Neural cell (in vitro differentiated cells): ENCODE results near the gene RRAGD.

Source experiments
- CTCF ChIP-seq: fragments of 450-650 bp; IDR thresholded peaks from 2 replicates; pipeline ENCODE4 v1.5.1; 2014; ENCODE audit warnings: antibody characterized with exemption, mild to moderate bottlenecking, moderate library complexity; ENCODE audit not compliant: poor library complexity, severe bottlenecking
- EP300 ChIP-seq: fragments of 450-650 bp; conservative IDR thresholded peaks from 2 replicates; pipeline ENCODE4 v1.6.1; 2014; ENCODE audit warnings: antibody characterized with exemption, mild to moderate bottlenecking, moderate library complexity; ENCODE audit not compliant: poor library complexity, severe bottlenecking
- EZH2 ChIP-seq: fragments of 200-600, 300-800 bp; shearing (Covaris generic), sonication (generic); IDR thresholded peaks from 2 replicates; pipeline ENCODE4 v1.6.1; 2014; ENCODE audit warnings: antibody characterized with exemption, low read length, borderline replicate concordance, mild to moderate bottlenecking; ENCODE audit not compliant: insufficient read depth, poor library complexity, severe bottlenecking
- POLR2AphosphoS5 ChIP-seq: IDR thresholded peaks from 2 replicates; pipeline ENCODE4 v1.6.1; 2012
- RAD21 ChIP-seq: fragments of 450-650 bp; conservative IDR thresholded peaks from 2 replicates; pipeline ENCODE4 v1.6.1; 2014; ENCODE audit warnings: antibody characterized with exemption, mild to moderate bottlenecking, moderate library complexity
- SMC3 ChIP-seq: fragments of 450-650 bp; conservative IDR thresholded peaks from 2 replicates; pipeline ENCODE4 v1.6.1; 2014; ENCODE audit warnings: antibody characterized with exemption, mild to moderate bottlenecking, moderate library complexity; ENCODE audit not compliant: poor library complexity
- TF ChIP-seq, protein P1 (sequence below): IDR thresholded peaks from 2 replicates; pipeline ENCODE4 v1.6.1; 2012; ENCODE audit warnings: borderline replicate concordance

GRCh38 chr6:89388846-89389245 lies 23.2 kb downstream of the RRAGD start:
- TF ChIP-seq CTCF: no peak
- no peak for TF ChIP-seq POLR2AphosphoS5
- no peak for TF ChIP-seq EZH2
- TF ChIP-seq, protein P1, sequence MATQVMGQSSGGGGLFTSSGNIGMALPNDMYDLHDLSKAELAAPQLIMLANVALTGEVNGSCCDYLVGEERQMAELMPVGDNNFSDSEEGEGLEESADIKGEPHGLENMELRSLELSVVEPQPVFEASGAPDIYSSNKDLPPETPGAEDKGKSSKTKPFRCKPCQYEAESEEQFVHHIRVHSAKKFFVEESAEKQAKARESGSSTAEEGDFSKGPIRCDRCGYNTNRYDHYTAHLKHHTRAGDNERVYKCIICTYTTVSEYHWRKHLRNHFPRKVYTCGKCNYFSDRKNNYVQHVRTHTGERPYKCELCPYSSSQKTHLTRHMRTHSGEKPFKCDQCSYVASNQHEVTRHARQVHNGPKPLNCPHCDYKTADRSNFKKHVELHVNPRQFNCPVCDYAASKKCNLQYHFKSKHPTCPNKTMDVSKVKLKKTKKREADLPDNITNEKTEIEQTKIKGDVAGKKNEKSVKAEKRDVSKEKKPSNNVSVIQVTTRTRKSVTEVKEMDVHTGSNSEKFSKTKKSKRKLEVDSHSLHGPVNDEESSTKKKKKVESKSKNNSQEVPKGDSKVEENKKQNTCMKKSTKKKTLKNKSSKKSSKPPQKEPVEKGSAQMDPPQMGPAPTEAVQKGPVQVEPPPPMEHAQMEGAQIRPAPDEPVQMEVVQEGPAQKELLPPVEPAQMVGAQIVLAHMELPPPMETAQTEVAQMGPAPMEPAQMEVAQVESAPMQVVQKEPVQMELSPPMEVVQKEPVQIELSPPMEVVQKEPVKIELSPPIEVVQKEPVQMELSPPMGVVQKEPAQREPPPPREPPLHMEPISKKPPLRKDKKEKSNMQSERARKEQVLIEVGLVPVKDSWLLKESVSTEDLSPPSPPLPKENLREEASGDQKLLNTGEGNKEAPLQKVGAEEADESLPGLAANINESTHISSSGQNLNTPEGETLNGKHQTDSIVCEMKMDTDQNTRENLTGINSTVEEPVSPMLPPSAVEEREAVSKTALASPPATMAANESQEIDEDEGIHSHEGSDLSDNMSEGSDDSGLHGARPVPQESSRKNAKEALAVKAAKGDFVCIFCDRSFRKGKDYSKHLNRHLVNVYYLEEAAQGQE: no peak
- no peak for TF ChIP-seq EP300
- no peak for TF ChIP-seq RAD21
- no peak for TF ChIP-seq SMC3
